ENCODE data around the gene SORCS2.

SORCS2 gene

GRCh38 chr4:7241597-7242125 is 49.3 kb downstream of the SORCS2 start:
- in situ Hi-C loops (cut with MboI; ENCODE audit: low sequenced_read_pairs): no loop called here

GRCh38 chr4:7242766-7243165 is 50.4 kb downstream of the SORCS2 start:
- in situ Hi-C loops (cut with MboI; ENCODE audit: low sequenced_read_pairs): no loop called here

- in situ Hi-C loops (cut with MboI; ENCODE audit: low sequenced_read_pairs): no loop called here
Observed at GRCh38 chr4:7243609-7244330, 51.4 kb downstream of the SORCS2 start.

- in situ Hi-C loops (cut with MboI; ENCODE audit: low sequenced_read_pairs): no loop called here
Observed at GRCh38 chr4:7244331-7244665, 52.0 kb downstream of the SORCS2 start.

GRCh38 chr4:7244751-7245320 is 52.5 kb downstream of the SORCS2 start:
- in situ Hi-C loops (cut with MboI; ENCODE audit: low sequenced_read_pairs): no loop called here

GRCh38 chr4:7247521-7247920 is 55.2 kb downstream of the SORCS2 start:
- in situ Hi-C loops (cut with MboI; ENCODE audit: low sequenced_read_pairs): no loop called here

GRCh38 chr4:7247946-7248345 is 55.6 kb downstream of the SORCS2 start:
- in situ Hi-C loops (cut with MboI; ENCODE audit: low sequenced_read_pairs): no loop called here

GRCh38 chr4:7248857-7249256 is 56.5 kb downstream of the SORCS2 start:
- in situ Hi-C loops (cut with MboI; ENCODE audit: low sequenced_read_pairs): no loop called here

GRCh38 chr4:7251321-7251720 is 59.0 kb downstream of the SORCS2 start:
- in situ Hi-C loops (cut with MboI; ENCODE audit: low sequenced_read_pairs): no loop called here

- in situ Hi-C loops (cut with MboI; ENCODE audit: low sequenced_read_pairs): no loop called here
Observed at GRCh38 chr4:7252051-7252450, 59.7 kb downstream of the SORCS2 start.

- in situ Hi-C loops (cut with MboI; ENCODE audit: low sequenced_read_pairs): no loop called here
Observed at GRCh38 chr4:7252510-7253340, 60.4 kb downstream of the SORCS2 start.

- in situ Hi-C loops (cut with MboI; ENCODE audit: low sequenced_read_pairs): no loop called here
Observed at GRCh38 chr4:7253341-7253700, 61.0 kb downstream of the SORCS2 start.

GRCh38 chr4:7253837-7254236 is 61.5 kb downstream of the SORCS2 start:
- in situ Hi-C loops (cut with MboI; ENCODE audit: low sequenced_read_pairs): no loop called here

GRCh38 chr4:7254736-7255487 is 62.6 kb downstream of the SORCS2 start:
- in situ Hi-C loops (cut with MboI; ENCODE audit: low sequenced_read_pairs): no loop called here

GRCh38 chr4:7255488-7255881 is 63.1 kb downstream of the SORCS2 start:
- in situ Hi-C loops (cut with MboI; ENCODE audit: low sequenced_read_pairs): no loop called here

GRCh38 chr4:7255996-7256395 is 63.7 kb downstream of the SORCS2 start:
- in situ Hi-C loops (cut with MboI; ENCODE audit: low sequenced_read_pairs): no loop called here

GRCh38 chr4:7256984-7257810 is 64.9 kb downstream of the SORCS2 start:
- in situ Hi-C loops (cut with MboI; ENCODE audit: low sequenced_read_pairs): no loop called here

GRCh38 chr4:7259039-7259438 is 66.7 kb downstream of the SORCS2 start:
- in situ Hi-C loops (cut with MboI; ENCODE audit: low sequenced_read_pairs): no loop called here

- in situ Hi-C loops (cut with MboI; ENCODE audit: low sequenced_read_pairs): no loop called here
Observed at GRCh38 chr4:7260569-7260968, 68.2 kb downstream of the SORCS2 start.

GRCh38 chr4:7261087-7261486 is 68.7 kb downstream of the SORCS2 start:
- in situ Hi-C loops (cut with MboI; ENCODE audit: low sequenced_read_pairs): no loop called here
